GM19193 (cell line): ENCODE results near the gene BAG5.

ENCODE experiments used
- POLR2A ChIP-seq: IDR thresholded peaks from 4 replicates; pipeline ENCODE4 v1.6.1; 2011; ENCODE audit not compliant: insufficient read depth, insufficient read length; ENCODE audit errors: extremely low read depth

BAG5 gene

GRCh38 chr14:103545219-103545914 lies 17.1 kb downstream of the BAG5 start:
- no peak for TF ChIP-seq POLR2A

GRCh38 chr14:103544388-103545218 lies 17.9 kb downstream of the BAG5 start:
- no peak for TF ChIP-seq POLR2A

- no peak for TF ChIP-seq POLR2A
These were observed 18.6 kb downstream of the BAG5 start for GRCh38 chr14:103543721-103544387.

GRCh38 chr14:103543140-103543539 lies 19.3 kb downstream of the BAG5 start:
- no peak for TF ChIP-seq POLR2A

- TF ChIP-seq POLR2A, result no peak
These were observed 19.8 kb downstream of the BAG5 start for GRCh38 chr14:103542605-103543088.

- no peak for TF ChIP-seq POLR2A
These were observed 20.5 kb downstream of the BAG5 start for GRCh38 chr14:103541709-103542604.

GRCh38 chr14:103540821-103541708 lies 21.4 kb downstream of the BAG5 start:
- no peak for TF ChIP-seq POLR2A

- no peak for TF ChIP-seq POLR2A
These were observed 23.2 kb downstream of the BAG5 start for GRCh38 chr14:103539056-103539825.

GRCh38 chr14:103538291-103539055 lies 24.0 kb downstream of the BAG5 start:
- TF ChIP-seq POLR2A, result no peak

- TF ChIP-seq POLR2A, result peak; percentile 1
These were observed 25.1 kb downstream of the BAG5 start for GRCh38 chr14:103537175-103537990.

GRCh38 chr14:103536693-103537092 lies 25.8 kb downstream of the BAG5 start:
- TF ChIP-seq POLR2A, result no peak
